Psoas muscle (tissue), 8 donors: ENCODE measurements around the gene CCT5. TPM values are rescaled to one million over a fixed set of nuclear protein-coding genes. Genes with fewer than 3 reads are reported as not detected.

Experiments used
- ATAC-seq, 4 donors: fragments of 200-7000 bp; cut with Tn5 transposase; one replicate each; pipeline ENCODE4 v1.9.1; 2020; ENCODE audit warnings: moderate library complexity in 3 of 4, mild to moderate bottlenecking in 2 of 4
- DNase-seq, 2 donors: peaks; one replicate each; pipeline ENCODE4 v3.0.0-alpha.2; 2020
- H3K27ac ChIP-seq: fragments of 200-600 bp; one replicate; pipeline ENCODE4 v1.8.0; 2022
- H3K27me3 ChIP-seq, 3 donors: fragments of 200-600 bp in 1 of 3; one replicate each; pipeline versions ENCODE4 v1.6.1 to v1.8.0; 2013 to 2022; ENCODE audit warnings: low read length in 2 of 3, mild to moderate bottlenecking in 2 of 3, moderate library complexity in 1 of 3; ENCODE audit not compliant: insufficient read depth in 3 of 3
- H3K36me3 ChIP-seq, 2 donors: fragments of 200-600 bp in 1 of 2; one replicate each; pipeline versions ENCODE4 v1.6.1 to v1.8.0; 2013 to 2022; ENCODE audit warnings: low read depth in 1 of 2, mild to moderate bottlenecking in 1 of 2, moderate library complexity in 1 of 2; ENCODE audit not compliant: insufficient read depth in 1 of 2
- H3K4me1 ChIP-seq: fragments of 200-600 bp; one replicate; pipeline ENCODE4 v1.8.0; 2022
- H3K4me3 ChIP-seq: fragments of 200-600 bp; one replicate; pipeline ENCODE4 v1.8.0; 2022; ENCODE audit warnings: mild to moderate bottlenecking
- H3K9me3 ChIP-seq: fragments of 200-600 bp; one replicate; pipeline ENCODE4 v1.8.0; 2022
- WGBS, 3 donors: extraction: QIAGEN DNeasy Blood & Tissue Kit; methylation state at CpG; one replicate each; pipeline versions ENCODE4 v1.1.6 to v1.1.7; 2013; 5-methylcytosine and 5-hydroxymethylcytosine counted together
- intact Hi-C, 2 donors: fragments of 100-400 bp; cut with DNase I; formaldehyde crosslinking; loops; one replicate each; pipeline versions ENCODE4 v1.11.0 to v1.14.2; 2022
- polyA plus RNA-seq, 3 donors: library from polyadenylated mRNA; stranded (reverse); fragments of 200-250 nt; gene quantifications; one replicate each; pipeline ENCODE4 v1.2.3, GENCODE V29; 2013
- total RNA-seq, 4 donors: library from RNA; stranded (reverse); fragmentation: NEBNext Ultra II Directional in 2 of 4; extraction: Animal tissue kit (Norgen Biotek cat#: 25700) in 2 of 4; gene quantifications; one replicate each; pipeline versions ENCODE4 v1.2.1 to v1.2.4, GENCODE V29; 2021 to 2023
- TF ChIP-seq, protein P1 (sequence below): fragments of 200-600 bp; IDR thresholded peaks from one replicate; pipeline ENCODE4 v1.8.0; 2022; ENCODE audit warnings: antibody characterized with exemption
- donor health status: healthy with polysubstance abuse.
- donor health status: DM: no; HTN: no; CAD: no; lungs with moderate emphysema.
- donor health status: Bipolar disorder and iron deficiency.
- donor health status: healthy.
- donor health status: DM: yes; HTN: yes; CAD: no.
- donor health status: DM: no; HTN: no; CAD: no.
- donor health status: DM: no; HTN: no; CAD: no.
- donor health status: DM: yes; HTN: yes; CAD: no.

Gene CCT5
- total and polyA plus RNA-seq, 7 donors: 150 to 454 (median 209) TPM

DNA sequence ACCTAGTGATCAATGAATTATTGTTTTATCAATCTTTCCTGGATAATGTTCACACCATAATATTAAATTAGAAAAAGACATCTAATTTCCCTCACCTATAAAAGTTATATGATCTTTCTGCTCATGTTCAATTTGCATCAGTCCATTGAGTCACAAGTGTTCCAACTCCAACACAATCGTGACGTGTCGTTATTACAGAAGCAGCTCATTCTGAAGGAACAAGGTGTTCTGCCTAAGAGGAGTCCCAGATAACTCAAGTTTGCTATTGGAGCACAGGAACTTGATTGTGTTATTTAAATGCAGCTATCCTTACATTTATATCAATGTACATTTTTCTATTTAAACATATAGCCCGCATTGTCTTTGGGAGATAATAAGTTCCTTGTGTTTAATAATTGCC is 31.0 kb upstream of the CCT5 start:
- WGBS, 3 donors: 70 to 91% (median 91%) methylated on average over 4 of the region's 4 CpGs
- Histone ChIP-seq H3K27ac (no peak overlapping the region), H3K36me3 (peaks cover 0 to 13% of the 10 kb centered on the region in 2 donors), H3K4me1 (no peaks in the 10 kb centered on the region), H3K4me3 (no peak overlapping the region), H3K27me3 (no peaks in the 10 kb centered on the region), H3K9me3 (no peaks in the 10 kb centered on the region)
- intact Hi-C loops: no loop called here
- TF ChIP-seq, protein P1, sequence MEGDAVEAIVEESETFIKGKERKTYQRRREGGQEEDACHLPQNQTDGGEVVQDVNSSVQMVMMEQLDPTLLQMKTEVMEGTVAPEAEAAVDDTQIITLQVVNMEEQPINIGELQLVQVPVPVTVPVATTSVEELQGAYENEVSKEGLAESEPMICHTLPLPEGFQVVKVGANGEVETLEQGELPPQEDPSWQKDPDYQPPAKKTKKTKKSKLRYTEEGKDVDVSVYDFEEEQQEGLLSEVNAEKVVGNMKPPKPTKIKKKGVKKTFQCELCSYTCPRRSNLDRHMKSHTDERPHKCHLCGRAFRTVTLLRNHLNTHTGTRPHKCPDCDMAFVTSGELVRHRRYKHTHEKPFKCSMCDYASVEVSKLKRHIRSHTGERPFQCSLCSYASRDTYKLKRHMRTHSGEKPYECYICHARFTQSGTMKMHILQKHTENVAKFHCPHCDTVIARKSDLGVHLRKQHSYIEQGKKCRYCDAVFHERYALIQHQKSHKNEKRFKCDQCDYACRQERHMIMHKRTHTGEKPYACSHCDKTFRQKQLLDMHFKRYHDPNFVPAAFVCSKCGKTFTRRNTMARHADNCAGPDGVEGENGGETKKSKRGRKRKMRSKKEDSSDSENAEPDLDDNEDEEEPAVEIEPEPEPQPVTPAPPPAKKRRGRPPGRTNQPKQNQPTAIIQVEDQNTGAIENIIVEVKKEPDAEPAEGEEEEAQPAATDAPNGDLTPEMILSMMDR: no peak
- ATAC-seq (no peak), DNase-seq (no peak)

DNA sequence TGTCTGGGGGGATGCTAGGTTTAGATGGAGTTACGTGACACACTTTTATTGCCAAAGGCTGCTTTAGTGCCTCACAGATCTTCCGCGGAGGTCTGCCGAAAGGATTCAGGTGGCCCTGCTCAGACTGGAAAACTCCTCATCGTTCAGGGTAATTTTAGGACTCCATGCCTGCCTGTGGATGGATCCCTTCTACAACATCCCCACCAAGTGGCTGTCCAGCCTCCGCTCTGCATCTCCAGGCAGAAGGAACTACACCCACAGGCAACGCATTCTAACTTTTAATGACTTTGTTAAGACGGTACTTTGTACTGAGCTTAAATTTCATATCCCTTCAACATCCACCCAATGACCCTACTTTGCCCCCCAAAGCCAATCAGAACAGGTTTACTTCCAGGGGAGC is 29.8 kb upstream of the CCT5 start:
- ATAC-seq (no peak), DNase-seq (no peak)
- Histone ChIP-seq H3K36me3 (peaks cover 0 to 13% of the 10 kb centered on the region in 2 donors), H3K4me3 (no peak overlapping the region), H3K9me3 (no peaks in the 10 kb centered on the region), H3K4me1 (no peaks in the 10 kb centered on the region), H3K27me3 (no peaks in the 10 kb centered on the region), H3K27ac (no peak overlapping the region)
- TF ChIP-seq, protein P1: no peak
- intact Hi-C loops: no loop called here
- WGBS, 3 donors: 59 to 63% (median 59%) methylated on average over 8 of the region's 8 CpGs

DNA sequence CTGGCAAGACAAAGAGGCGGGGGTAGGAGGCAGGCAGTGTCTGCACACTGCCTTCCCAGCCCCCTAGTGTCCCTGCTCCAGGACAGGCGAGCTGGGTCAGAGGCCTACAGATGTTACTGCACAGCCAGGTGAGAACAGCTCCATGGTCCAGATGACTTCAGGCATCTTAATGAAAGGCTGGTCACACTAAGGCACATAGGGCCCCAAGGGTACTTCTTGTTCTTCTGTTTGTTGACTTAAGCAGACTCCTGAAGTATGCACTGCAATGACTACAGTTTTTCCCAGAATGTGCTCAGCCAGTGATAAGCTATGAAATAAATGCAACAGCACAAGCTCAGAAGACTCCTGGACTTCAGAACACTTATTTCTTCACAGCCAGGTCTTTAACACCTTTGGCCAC is 27.8 kb upstream of the CCT5 start:
- peaks cover 0 to 27% of the 10 kb centered on the region in 2 donors for H3K36me3 ChIP-seq
- H3K27ac ChIP-seq: no peak overlapping the region
- 92 to 100% (median 95%) methylated on average over 2 of the region's 2 CpGs for WGBS, 3 donors
- no peaks in the 10 kb centered on the region for H3K9me3 ChIP-seq
- no peak overlapping the region for H3K4me3 ChIP-seq
- no peaks in the 10 kb centered on the region for H3K27me3 ChIP-seq
- DNase-seq: no peak
- TF ChIP-seq, protein P1: no peak
- intact Hi-C loops: no loop called here
- no peak for ATAC-seq
- no peaks in the 10 kb centered on the region for H3K4me1 ChIP-seq

DNA sequence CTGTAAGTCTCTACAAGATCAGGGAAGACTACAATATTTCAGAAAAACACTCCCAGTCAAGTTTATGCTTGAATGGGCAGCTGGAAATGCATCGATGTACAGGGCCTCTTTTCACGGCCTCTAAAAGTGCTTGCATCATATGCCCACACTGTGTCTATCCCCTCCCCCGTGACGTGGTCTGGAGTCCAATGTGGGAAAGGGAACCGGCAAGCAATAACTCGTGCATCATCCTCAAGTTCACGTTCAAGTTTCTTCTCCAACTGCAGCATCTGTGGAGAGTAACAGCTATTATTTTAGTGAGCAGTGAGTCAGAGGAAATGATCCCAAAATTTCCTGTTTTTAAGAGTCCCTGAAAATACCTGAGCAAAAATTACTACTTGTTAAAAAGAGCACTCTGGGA is 22.7 kb upstream of the CCT5 start:
- Histone ChIP-seq H3K27ac (no peak overlapping the region), H3K9me3 (no peaks in the 10 kb centered on the region), H3K4me3 (no peak overlapping the region), H3K27me3 (no peaks in the 10 kb centered on the region), H3K4me1 (peaks cover 5% of the 10 kb centered on the region), H3K36me3 (peaks cover 0 to 31% of the 10 kb centered on the region in 2 donors)
- ATAC-seq: no peak
- TF ChIP-seq, protein P1: no peak
- intact Hi-C loops: no loop called here
- DNase-seq: no peak
- 77 to 83% (median 78%) methylated on average over 7 of the region's 7 CpGs for whole genome bisulfite sequencing, 3 donors

- Histone ChIP-seq H3K27ac (no peak overlapping the region), H3K9me3 (no peaks in the 10 kb centered on the region), H3K36me3 (peaks cover 0 to 28% of the 10 kb centered on the region in 2 donors), H3K4me1 (peaks cover 5% of the 10 kb centered on the region), H3K27me3 (no peaks in the 10 kb centered on the region), H3K4me3 (no peak overlapping the region)
- TF ChIP-seq, protein P1: no peak
- ATAC-seq: no peak
- intact Hi-C loops: no loop called here
- WGBS, 3 donors: 95 to 98% (median 97%) methylated on average over 1 of the region's 1 CpG
- no peak for DNase-seq
These were observed 21.8 kb upstream of the CCT5 start for GRCh38 chr5:10228288-10228687.
